Large intestine (tissue), 3 donors: ENCODE data around the gene CNTNAP2. TPM values are rescaled to one million over a fixed set of nuclear protein-coding genes. Genes with fewer than 3 reads are reported as not detected.
A peak's percentile ranks its signal among the peaks of the same experiment; 100 is the strongest.

ENCODE experiments used
- DNase-seq, 2 donors: peaks; one replicate each; pipeline versions ENCODE4 v3.0.0 to v3.0.0-alpha.2; 2013
- H3K27ac ChIP-seq: one replicate; pipeline ENCODE4 v1.5.1; 2013; ENCODE audit warnings: low read length
- H3K27me3 ChIP-seq: 2 replicates; pipeline ENCODE4 v1.6.1; 2013; ENCODE audit warnings: low read length; ENCODE audit not compliant: control insufficient read depth, insufficient read depth
- H3K36me3 ChIP-seq: 2 replicates; pipeline ENCODE4 v1.6.1; 2013; ENCODE audit warnings: low read length; ENCODE audit not compliant: control insufficient read depth, insufficient read depth
- H3K4me1 ChIP-seq: one replicate; pipeline ENCODE4 v1.6.1; 2013; ENCODE audit warnings: low read length; ENCODE audit not compliant: control insufficient read depth, insufficient read depth
- H3K4me3 ChIP-seq: one replicate; pipeline ENCODE4 v1.5.1; 2013; ENCODE audit warnings: low read length
- H3K9me3 ChIP-seq: one replicate; pipeline ENCODE4 v1.6.1; 2013; ENCODE audit warnings: mild to moderate bottlenecking, low read depth, low read length, moderate library complexity; ENCODE audit not compliant: control insufficient read depth
- WGBS: methylation state at CpG from one replicate; pipeline ENCODE4 v1.1.5; 2013; ENCODE audit warnings: low lambda C conversion rate; ENCODE audit not compliant: insufficient coverage; 5-methylcytosine and 5-hydroxymethylcytosine counted together
- polyA plus RNA-seq: library from polyadenylated mRNA; unstranded; fragments of 120-200 nt; gene quantifications from one replicate; pipeline ENCODE4 v1.2.1, GENCODE V29; 2013

CNTNAP2 gene
- polyA plus RNA-seq, 1 donor = 12.9 TPM

- no peaks in the 10 kb centered on the region for H3K36me3 ChIP-seq
- WGBS = no CpG with 5 or more reads among the region's 1 CpG
- no peak for DNase-seq
Observed at GRCh38 chr7:146683439-146683838, 566.8 kb downstream of the CNTNAP2 start.

GRCh38 chr7:146690987-146691386 is 574.4 kb downstream of the CNTNAP2 start:
- no peak for DNase-seq
- no peaks in the 10 kb centered on the region for H3K27me3 ChIP-seq
- no peak overlapping the region for H3K27ac ChIP-seq
- H3K9me3 ChIP-seq = no peaks in the 10 kb centered on the region
- no peaks in the 10 kb centered on the region for H3K36me3 ChIP-seq
- H3K4me3 ChIP-seq = no peak overlapping the region
- WGBS = 100% methylated on average over 1 of the region's 3 CpGs
- H3K4me1 ChIP-seq = no peaks in the 10 kb centered on the region

More at GRCh38 chr7:146683439-146683838, 566.8 kb downstream of the CNTNAP2 start:
- Histone ChIP-seq H3K9me3 (no peaks in the 10 kb centered on the region), H3K4me3 (no peak overlapping the region), H3K27ac (no peak overlapping the region), H3K27me3 (no peaks in the 10 kb centered on the region), H3K4me1 (no peaks in the 10 kb centered on the region)

DNA sequence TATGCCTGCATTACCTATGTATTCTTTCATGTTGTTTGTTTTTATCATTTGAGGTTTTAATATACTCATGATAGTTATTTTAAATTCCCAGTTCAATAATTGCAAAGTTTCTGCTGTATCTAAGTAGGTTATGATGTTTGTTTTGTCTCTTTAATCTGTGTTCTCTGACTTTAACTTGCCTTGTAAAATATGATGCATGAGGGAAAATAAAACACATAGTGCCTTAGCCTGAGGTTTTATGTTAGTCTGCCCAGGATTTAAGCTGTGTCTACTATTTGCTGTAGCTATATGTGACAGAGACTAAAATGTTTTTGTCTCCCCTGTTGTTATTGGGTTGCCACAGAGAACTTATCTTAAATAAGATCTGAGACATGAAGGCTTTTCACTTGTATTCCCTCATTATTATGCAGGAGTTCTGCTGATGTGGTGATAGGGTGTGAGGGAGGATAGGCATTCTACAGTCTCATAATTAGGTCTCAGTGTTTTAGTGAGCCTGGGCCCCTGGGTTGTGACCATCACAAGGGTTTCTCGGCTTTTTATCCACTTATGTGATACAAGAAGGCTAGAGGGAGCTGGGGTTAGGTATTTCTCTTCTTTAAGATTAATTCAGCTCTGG is 582.5 kb downstream of the CNTNAP2 start:
- Histone ChIP-seq H3K4me1 (no peaks in the 10 kb centered on the region), H3K9me3 (no peaks in the 10 kb centered on the region), H3K4me3 (no peak overlapping the region), H3K27me3 (no peaks in the 10 kb centered on the region), H3K36me3 (no peaks in the 10 kb centered on the region), H3K27ac (no peak overlapping the region)
- no CpG with 5 or more reads among the region's 1 CpG for WGBS
- no peak for DNase-seq

GRCh38 chr7:146700015-146700560 is 583.5 kb downstream of the CNTNAP2 start:
- Histone ChIP-seq H3K4me3 (no peak overlapping the region), H3K27ac (no peak overlapping the region), H3K27me3 (no peaks in the 10 kb centered on the region), H3K4me1 (no peaks in the 10 kb centered on the region), H3K9me3 (no peaks in the 10 kb centered on the region), H3K36me3 (no peaks in the 10 kb centered on the region)
- DNase-seq = no peak
- WGBS = no CpG with 5 or more reads among the region's 1 CpG

DNA sequence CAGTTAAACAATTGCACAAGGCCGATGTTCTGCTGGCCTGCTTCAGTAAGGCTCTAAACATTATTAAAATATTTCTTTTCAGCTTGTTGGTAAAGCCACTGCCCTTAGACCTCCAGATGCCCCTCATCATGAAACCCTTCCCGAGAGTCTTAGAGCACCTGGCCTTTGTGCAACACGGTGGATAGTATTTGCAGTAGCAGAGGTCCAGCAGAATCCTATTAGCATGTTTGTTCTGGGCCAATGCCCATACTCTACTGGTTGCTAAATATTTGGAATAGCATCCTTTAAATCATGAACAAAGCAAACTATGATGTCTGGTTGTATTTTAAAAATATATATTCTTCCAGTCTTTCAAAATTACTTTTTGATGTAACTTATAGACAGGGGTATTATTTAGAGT is 584.6 kb downstream of the CNTNAP2 start:
- WGBS = 33% methylated on average over 1 of the region's 3 CpGs
- no peak overlapping the region for H3K27ac ChIP-seq
- H3K4me1 ChIP-seq = no peaks in the 10 kb centered on the region
- no peak overlapping the region for H3K4me3 ChIP-seq
- H3K27me3 ChIP-seq = no peaks in the 10 kb centered on the region
- no peak for DNase-seq
- no peaks in the 10 kb centered on the region for H3K9me3 ChIP-seq
- no peaks in the 10 kb centered on the region for H3K36me3 ChIP-seq

DNA sequence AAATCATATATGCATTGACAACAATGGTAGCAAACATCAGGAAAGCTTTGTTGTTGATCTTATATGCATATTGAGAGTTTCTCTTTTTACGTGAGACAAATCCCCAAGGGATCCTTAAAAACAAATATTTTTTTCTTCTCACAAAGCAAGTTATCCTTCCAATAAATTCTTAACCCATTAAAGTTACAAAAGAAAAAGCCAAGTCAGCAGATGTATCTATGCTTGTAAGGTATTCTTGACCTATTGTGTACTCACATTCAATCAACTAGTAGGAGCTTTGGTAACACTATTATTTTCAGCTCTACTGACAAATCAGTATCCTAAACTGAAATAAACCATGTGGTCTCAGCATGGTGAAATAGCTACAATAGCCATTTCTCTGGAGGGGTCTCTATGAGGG is 586.3 kb downstream of the CNTNAP2 start:
- no peaks in the 10 kb centered on the region for H3K9me3 ChIP-seq
- H3K4me1 ChIP-seq = no peaks in the 10 kb centered on the region
- 100% methylated on average over 1 of the region's 1 CpG for WGBS
- no peak overlapping the region for H3K27ac ChIP-seq
- H3K4me3 ChIP-seq = no peak overlapping the region
- no peaks in the 10 kb centered on the region for H3K36me3 ChIP-seq
- DNase-seq = no peak
- H3K27me3 ChIP-seq = no peaks in the 10 kb centered on the region

- Histone ChIP-seq H3K9me3 (no peaks in the 10 kb centered on the region), H3K27ac (no peak overlapping the region), H3K4me3 (no peak overlapping the region), H3K27me3 (no peaks in the 10 kb centered on the region), H3K4me1 (no peaks in the 10 kb centered on the region), H3K36me3 (no peaks in the 10 kb centered on the region)
- DNase-seq = peak in 1 of 2 donors; percentile 35
- no CpG with 5 or more reads among the region's 4 CpGs for WGBS
Observed at GRCh38 chr7:146709451-146710027, 592.9 kb downstream of the CNTNAP2 start.

DNA sequence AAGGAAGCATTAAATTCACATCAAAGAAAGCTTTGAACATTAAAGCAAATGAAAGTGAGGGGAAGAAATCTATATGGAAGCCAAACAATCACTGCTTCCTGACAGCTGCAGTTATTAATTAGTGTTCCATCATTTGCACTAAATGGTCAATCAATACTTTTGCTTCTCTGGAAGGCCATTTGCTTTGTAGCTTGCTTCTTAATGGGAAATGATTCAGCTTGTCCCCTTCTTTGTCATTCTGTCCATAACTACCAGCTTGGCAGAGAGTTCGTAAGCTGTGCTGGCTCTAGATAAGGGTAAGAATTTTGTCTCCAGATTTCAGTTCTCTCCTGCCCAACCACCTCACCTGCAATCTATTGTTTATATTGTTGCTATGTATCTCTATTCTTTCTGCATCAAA is 596.6 kb downstream of the CNTNAP2 start:
- Histone ChIP-seq H3K4me3 (no peak overlapping the region), H3K36me3 (no peaks in the 10 kb centered on the region), H3K9me3 (no peaks in the 10 kb centered on the region), H3K4me1 (no peaks in the 10 kb centered on the region), H3K27me3 (no peaks in the 10 kb centered on the region), H3K27ac (no peak overlapping the region)
- WGBS = no CpG with 5 or more reads among the region's 1 CpG
- no peak for DNase-seq

GRCh38 chr7:146713934-146714333 is 597.3 kb downstream of the CNTNAP2 start:
- Histone ChIP-seq H3K4me1 (no peaks in the 10 kb centered on the region), H3K36me3 (no peaks in the 10 kb centered on the region), H3K27ac (no peak overlapping the region), H3K9me3 (no peaks in the 10 kb centered on the region), H3K4me3 (no peak overlapping the region), H3K27me3 (no peaks in the 10 kb centered on the region)
- 80% methylated on average over 1 of the region's 3 CpGs for WGBS
- DNase-seq = no peak

DNA sequence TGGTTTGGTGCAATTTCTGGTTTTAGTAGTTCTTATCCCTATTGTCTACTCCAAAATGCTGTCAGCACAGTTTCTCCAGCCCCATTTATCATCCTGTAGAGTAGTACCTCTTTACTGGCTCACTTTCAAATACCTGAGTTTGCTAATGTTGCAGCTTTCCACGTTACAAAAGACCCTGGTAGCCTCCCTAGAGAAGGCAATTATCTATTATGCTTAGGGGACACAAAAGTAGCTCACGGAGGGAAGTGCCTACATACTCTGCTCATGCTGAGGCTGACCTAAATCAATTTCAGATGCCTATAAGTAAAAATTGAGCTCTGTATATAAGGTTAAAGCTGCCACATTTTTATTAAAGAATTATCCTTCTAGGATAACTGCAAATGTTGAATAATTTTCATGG is 603.6 kb downstream of the CNTNAP2 start:
- H3K4me3 ChIP-seq = no peak overlapping the region
- no peaks in the 10 kb centered on the region for H3K27me3 ChIP-seq
- H3K27ac ChIP-seq = no peak overlapping the region
- no peak for DNase-seq
- H3K4me1 ChIP-seq = no peaks in the 10 kb centered on the region
- no peaks in the 10 kb centered on the region for H3K36me3 ChIP-seq
- WGBS = no CpG with 5 or more reads among the region's 2 CpGs
- H3K9me3 ChIP-seq = no peaks in the 10 kb centered on the region

- no peaks in the 10 kb centered on the region for H3K27me3 ChIP-seq
- no peaks in the 10 kb centered on the region for H3K9me3 ChIP-seq
- no peak overlapping the region for H3K27ac ChIP-seq
- H3K4me3 ChIP-seq = no peak overlapping the region
- DNase-seq = no peak
- WGBS = 50% methylated on average over 1 of the region's 1 CpG
- H3K4me1 ChIP-seq = no peaks in the 10 kb centered on the region
- H3K36me3 ChIP-seq = no peaks in the 10 kb centered on the region
Observed at GRCh38 chr7:146722986-146723385, 606.4 kb downstream of the CNTNAP2 start.
